AG10803 (cell line): ENCODE results near the gene GAB1.

Source experiments
- DNase-seq: peaks from one replicate; pipeline ENCODE4 v3.0.0; 2010; ENCODE audit warnings: low read depth
- H3K4me3 ChIP-seq: 2 replicates; pipeline ENCODE4 v1.5.1; 2011; ENCODE audit warnings: mild to moderate bottlenecking, low read length, control low read depth
- TF ChIP-seq, protein P1 (sequence below): conservative IDR thresholded peaks from 2 replicates; pipeline ENCODE4 v1.5.1; 2011; ENCODE audit warnings: mild to moderate bottlenecking, low read length, control low read depth, inconsistent platforms

The GAB1 gene

DNA sequence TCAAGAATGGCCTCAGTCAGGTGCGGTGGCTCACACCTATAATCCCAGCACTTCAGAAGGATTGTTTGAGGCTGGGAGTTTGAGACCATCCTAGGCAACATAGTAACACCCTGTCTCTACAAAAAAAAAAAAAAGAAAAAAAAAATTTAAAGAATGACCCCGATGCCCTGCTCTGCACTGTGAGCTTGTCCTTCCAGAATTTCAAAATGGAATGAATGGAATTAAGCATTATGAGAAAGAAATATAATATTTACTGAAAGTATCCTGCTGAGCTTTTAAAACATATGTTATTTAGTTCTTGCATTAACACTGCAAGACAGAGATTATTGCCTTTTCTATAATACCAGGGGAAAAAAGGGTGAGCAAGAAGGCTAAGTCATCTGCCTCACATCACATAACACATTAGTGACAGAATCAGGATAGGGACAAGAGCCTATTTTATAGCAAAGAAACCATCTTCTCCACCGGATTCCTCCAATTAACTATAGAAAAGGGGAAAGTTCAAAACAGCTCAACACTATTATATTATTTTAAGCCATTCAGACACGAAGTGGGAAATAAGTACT is 41.9 kb upstream of the GAB1 start:
- no peak overlapping the region for H3K4me3 ChIP-seq
- DNase-seq: peak; percentile 39
- TF ChIP-seq, protein P1, sequence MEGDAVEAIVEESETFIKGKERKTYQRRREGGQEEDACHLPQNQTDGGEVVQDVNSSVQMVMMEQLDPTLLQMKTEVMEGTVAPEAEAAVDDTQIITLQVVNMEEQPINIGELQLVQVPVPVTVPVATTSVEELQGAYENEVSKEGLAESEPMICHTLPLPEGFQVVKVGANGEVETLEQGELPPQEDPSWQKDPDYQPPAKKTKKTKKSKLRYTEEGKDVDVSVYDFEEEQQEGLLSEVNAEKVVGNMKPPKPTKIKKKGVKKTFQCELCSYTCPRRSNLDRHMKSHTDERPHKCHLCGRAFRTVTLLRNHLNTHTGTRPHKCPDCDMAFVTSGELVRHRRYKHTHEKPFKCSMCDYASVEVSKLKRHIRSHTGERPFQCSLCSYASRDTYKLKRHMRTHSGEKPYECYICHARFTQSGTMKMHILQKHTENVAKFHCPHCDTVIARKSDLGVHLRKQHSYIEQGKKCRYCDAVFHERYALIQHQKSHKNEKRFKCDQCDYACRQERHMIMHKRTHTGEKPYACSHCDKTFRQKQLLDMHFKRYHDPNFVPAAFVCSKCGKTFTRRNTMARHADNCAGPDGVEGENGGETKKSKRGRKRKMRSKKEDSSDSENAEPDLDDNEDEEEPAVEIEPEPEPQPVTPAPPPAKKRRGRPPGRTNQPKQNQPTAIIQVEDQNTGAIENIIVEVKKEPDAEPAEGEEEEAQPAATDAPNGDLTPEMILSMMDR: no peak

DNA sequence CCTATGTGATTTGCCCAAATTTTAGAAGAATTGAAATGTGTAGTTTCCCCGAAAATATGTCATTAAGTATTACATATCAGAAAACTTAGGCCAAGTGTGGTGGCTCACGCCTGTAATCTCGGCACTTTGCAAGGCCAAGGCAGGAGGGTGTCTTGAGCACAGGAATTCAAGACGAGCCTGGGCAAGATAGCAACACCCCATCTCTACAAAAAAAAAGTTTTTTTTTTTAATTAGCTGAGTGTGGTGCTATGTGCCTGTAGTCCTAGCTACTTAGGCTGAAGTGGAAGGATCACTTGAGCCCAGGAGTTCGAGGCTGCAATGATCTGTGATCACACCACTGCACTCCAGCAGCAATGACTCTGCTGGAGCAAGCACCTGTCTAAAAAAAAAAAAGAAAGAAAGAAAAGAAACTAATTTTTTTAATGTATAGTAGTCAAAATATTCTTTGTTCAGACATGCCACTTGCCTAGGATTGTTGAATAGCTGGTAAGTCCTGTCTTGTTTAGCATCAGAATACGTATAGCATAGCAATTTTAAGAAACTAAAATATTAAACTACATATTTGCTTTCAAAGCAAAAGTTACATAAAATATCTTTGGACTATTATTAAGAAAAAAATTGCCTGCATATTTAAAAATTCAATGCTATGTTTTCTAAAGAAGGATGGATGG is 40.1 kb upstream of the GAB1 start:
- TF ChIP-seq, protein P1: no peak
- DNase-seq: no peak
- no peak overlapping the region for H3K4me3 ChIP-seq

DNA sequence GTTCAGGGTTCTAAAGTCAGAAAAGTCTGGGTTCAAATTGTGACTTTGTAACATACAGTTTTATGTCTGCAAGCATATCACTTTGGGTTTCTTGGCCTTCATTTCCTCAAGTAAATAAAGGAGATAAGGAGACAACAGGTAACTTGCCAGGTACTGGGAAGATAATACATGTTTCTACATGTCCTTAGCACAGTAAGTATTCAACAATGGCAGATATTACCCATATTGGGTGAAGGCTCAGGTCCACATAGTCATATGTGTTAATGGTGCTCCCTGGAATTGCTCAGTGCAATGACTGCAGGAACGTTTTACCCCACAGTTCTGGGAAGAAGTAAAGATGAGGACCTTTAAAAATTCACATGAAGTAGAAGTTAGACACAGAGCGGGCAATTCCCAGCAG is 35.8 kb upstream of the GAB1 start:
- H3K4me3 ChIP-seq: no peak overlapping the region
- DNase-seq: no peak
- TF ChIP-seq, protein P1: no peak

DNA sequence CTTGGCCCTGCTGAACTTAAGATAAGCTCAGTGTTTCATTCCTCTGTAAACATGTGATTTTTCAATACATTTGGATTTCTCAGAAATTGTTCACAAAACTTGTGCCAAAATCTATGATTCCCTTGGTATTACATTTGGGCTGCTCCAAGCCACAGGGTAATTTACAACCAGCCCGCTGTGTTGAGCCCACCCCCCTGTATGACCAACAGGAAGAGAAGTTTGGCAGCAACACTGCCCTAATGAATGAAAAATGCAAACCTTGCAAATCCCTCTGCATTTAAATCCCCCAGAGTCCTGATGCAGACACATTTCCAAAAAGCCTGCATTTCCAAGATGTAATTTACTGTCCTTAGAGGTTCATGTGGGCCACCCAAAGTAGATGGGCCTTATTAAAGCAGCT is 34.1 kb upstream of the GAB1 start:
- peak; percentile 84 for DNase-seq
- no peak overlapping the region for H3K4me3 ChIP-seq
- TF ChIP-seq, protein P1: no peak

DNA sequence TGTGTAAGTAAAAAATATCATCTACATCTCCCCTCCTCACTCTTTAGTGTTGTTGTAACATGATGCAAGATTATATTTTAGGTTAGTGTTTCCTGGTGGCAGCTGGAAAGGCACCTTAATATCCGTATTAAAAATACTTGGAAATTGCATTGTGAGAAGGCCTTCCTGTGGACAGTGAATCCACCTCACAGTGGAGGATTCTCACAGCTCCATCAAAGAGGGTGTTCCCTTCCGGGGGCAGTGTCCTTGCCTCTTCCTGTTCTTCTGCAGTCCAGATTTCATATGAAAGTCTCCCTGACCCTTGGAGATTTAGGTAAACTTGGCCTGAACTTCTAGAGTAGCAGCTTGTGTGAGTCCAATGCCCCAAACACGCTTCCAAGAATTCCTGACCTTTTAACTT is 29.9 kb upstream of the GAB1 start:
- TF ChIP-seq, protein P1: no peak
- DNase-seq: no peak
- no peak overlapping the region for H3K4me3 ChIP-seq

DNA sequence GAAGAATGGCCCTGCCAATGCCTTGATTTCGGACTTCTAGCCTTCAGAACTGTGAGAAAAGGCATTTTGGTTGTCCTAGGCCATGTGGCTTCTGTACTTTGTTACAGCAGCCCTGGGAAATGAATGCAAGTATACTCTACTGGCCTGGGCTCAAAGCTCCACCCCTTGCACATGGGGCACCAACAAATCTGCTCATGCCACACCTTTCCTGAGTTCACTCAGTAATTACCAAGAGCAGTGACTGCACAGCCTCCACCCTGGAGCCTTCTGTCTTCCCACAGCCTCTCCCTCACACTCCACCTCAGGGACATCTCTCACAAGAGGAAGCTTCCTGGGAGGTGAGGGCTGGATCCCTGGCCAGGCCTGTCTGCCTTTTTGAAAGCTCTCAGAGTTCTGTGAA is 29.1 kb upstream of the GAB1 start:
- DNase-seq: no peak
- H3K4me3 ChIP-seq: no peak overlapping the region
- TF ChIP-seq, protein P1: no peak

DNA sequence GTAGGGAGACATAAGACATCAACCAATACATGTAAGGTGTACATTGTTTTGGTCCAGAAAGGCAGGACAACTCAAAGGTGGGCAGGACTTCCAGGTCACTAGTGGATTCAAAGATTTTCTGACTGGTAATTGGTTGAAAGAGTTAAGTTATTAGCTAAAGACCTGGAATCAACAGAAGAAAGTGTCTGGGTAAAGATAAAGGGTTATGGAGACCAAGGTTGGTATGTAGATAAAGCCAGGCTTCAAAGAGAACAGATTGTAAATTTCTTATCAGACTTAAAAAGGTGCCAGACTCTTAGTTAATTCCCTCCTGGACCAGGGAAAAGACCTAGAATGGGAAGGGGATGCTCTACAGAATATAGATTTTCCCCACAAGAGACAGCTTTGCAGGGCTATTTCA is 28.3 kb upstream of the GAB1 start:
- no peak overlapping the region for H3K4me3 ChIP-seq
- TF ChIP-seq, protein P1: no peak
- no peak for DNase-seq
